SH-SY5Y (cell line): ENCODE results near the gene PLA2G4B.

Experiments used
- GATA2 ChIP-seq: IDR thresholded peaks from 2 replicates; pipeline ENCODE4 v1.6.1; 2011; ENCODE audit warnings: mild to moderate bottlenecking, low read depth, low read length
- GATA3 ChIP-seq: IDR thresholded peaks from 2 replicates; pipeline ENCODE4 v1.6.1; 2011; ENCODE audit warnings: low read depth, mild to moderate bottlenecking, low read length, moderate library complexity

- no peak for TF ChIP-seq GATA2
- TF ChIP-seq GATA3 = no peak
Observed at GRCh38 chr15:41827290-41827879, 11.3 kb upstream of the PLA2G4B start.
